Natural killer cell (primary cell): Measurements from ENCODE around the gene FBXL15. TPM values are rescaled to one million over a fixed set of nuclear protein-coding genes. Genes with fewer than 3 reads are reported as not detected.
A peak's percentile ranks its signal among the peaks of the same experiment; 100 is the strongest.

ENCODE experiments used
- ATAC-seq, 3 donors: fragments of 150-1000 bp in 2 of 3; fragments of 200-7000 bp in 1 of 3; cut with Tn5 transposase; 1 replicate in 1 of 3; 2 replicates in 2 of 3; pipeline ENCODE4 v1.10.0; 2021; ENCODE audit warnings: mild to moderate bottlenecking in 2 of 3, moderate library complexity in 2 of 3
- DNase-seq, 2 donors: peaks; one replicate each; pipeline versions ENCODE4 v3.0.0 to v3.0.0-alpha.2; 2013 to 2021; ENCODE audit warnings: mixed read lengths in 1 of 2
- H3K27ac ChIP-seq: one replicate; pipeline ENCODE4 v1.5.1; 2013; ENCODE audit warnings: mild to moderate bottlenecking, low read length
- H3K27me3 ChIP-seq: one replicate; pipeline ENCODE4 v1.6.1; 2013; ENCODE audit warnings: low read length; ENCODE audit not compliant: control insufficient read depth, insufficient read depth
- H3K36me3 ChIP-seq: one replicate; pipeline ENCODE4 v1.6.1; 2013; ENCODE audit warnings: low read length; ENCODE audit not compliant: control insufficient read depth, insufficient read depth
- H3K4me1 ChIP-seq: one replicate; pipeline ENCODE4 v1.6.1; 2013; ENCODE audit warnings: low read length; ENCODE audit not compliant: control insufficient read depth, insufficient read depth
- H3K4me3 ChIP-seq: one replicate; pipeline ENCODE4 v1.5.1; 2013; ENCODE audit warnings: low read length
- H3K9me3 ChIP-seq: one replicate; pipeline ENCODE4 v1.6.1; 2013; ENCODE audit warnings: low read length; ENCODE audit not compliant: control insufficient read depth, insufficient read depth
- H3K27ac Mint-ChIP-seq, 2 donors: one replicate each; pipeline ENCODE4 v1.8.0; 2022; ENCODE audit warnings: mild to moderate bottlenecking in 2 of 2, mixed read lengths in 2 of 2, moderate library complexity in 1 of 2
- H3K27me3 Mint-ChIP-seq, 2 donors: one replicate each; pipeline ENCODE4 v1.8.0; 2022; ENCODE audit warnings: low read depth in 2 of 2, mixed read lengths in 2 of 2
- H3K36me3 Mint-ChIP-seq: one replicate; pipeline ENCODE4 v1.8.0; 2022; ENCODE audit warnings: mixed read lengths
- H3K4me1 Mint-ChIP-seq, 2 donors: one replicate each; pipeline ENCODE4 v1.8.0; 2022; ENCODE audit warnings: mixed read lengths in 2 of 2
- H3K4me3 Mint-ChIP-seq: one replicate; pipeline ENCODE4 v1.8.0; 2022; ENCODE audit warnings: mild to moderate bottlenecking, moderate library complexity, mixed read lengths
- H3K9me3 Mint-ChIP-seq, 2 donors: one replicate each; pipeline ENCODE4 v1.8.0; 2022; ENCODE audit warnings: mixed read lengths in 2 of 2
- WGBS: methylation state at CpG from one replicate; pipeline ENCODE4 v1.1.7; 2013; ENCODE audit warnings: missing lambda C conversion rate; ENCODE audit not compliant: insufficient coverage; 5-methylcytosine and 5-hydroxymethylcytosine counted together
- intact Hi-C: fragments of 100-400 bp; cut with micrococcal nuclease; formaldehyde crosslinking; loops from one replicate; pipeline ENCODE4 v1.14.2; 2022
- total RNA-seq, 4 donors: library from RNA; stranded (reverse); fragments of 120-200 nt in 1 of 4; gene quantifications; one replicate each; pipeline versions ENCODE4 v1.2.3 to v1.2.4, GENCODE V29; 2013 to 2022
- TF ChIP-seq, protein P1 (sequence below): fragments of 200-600 bp; IDR thresholded peaks from one replicate; pipeline ENCODE4 v1.8.0; 2022; ENCODE audit warnings: antibody characterized with exemption

Gene FBXL15
- total RNA-seq, 3 donors from 2014 or later (not counting 1 experiment from before 2014, with no cell fraction given), result 15.2 to 17.4 (median 15.5) TPM

DNA sequence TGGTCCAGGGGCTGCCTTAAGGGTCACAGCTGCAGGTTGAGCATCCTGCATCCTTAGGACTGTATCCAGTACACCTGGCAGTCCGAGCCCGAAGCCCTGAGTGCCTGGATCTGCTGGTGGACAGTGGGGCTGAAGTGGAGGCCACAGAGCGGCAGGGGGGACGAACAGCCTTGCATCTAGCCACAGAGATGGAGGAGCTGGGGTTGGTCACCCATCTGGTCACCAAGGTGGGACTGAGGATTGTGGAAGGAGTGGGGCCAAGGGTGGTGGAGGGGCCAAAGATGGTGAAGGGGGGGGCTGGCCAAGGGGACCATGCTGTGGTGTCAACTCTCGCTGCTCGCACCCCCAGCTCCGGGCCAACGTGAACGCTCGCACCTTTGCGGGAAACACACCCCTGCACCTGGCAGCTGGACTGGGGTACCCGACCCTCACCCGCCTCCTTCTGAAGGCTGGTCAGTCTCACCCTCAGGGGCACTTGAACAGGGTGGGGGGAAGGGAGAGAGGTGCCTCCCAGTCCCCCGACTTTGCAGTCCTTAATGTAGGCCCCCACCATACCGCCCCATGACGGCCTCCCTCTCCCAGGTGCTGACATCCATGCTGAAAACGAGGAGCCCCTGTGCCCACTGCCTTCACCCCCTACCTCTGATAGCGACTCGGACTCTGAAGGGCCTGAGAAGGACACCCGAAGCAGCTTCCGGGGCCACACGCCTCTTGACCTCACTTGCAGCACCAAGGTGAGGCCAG is 19.9 kb upstream of the FBXL15 start:
- Histone ChIP-seq H3K27ac (no peak overlapping the region), H3K36me3 (peaks cover 42% of the 10 kb centered on the region), H3K4me3 (no peak overlapping the region), H3K27me3 (no peaks in the 10 kb centered on the region), H3K9me3 (no peaks in the 10 kb centered on the region), H3K4me1 (peaks cover 34% of the 10 kb centered on the region)
- Mint-ChIP-seq H3K27me3 (no peaks in the 10 kb centered on the region), H3K4me3 (peak overlapping the region; percentile 42), H3K9me3 (no peaks in the 10 kb centered on the region), H3K27ac (peak overlapping the region in 1 of 2 donors; percentile 99), H3K36me3 (no peaks in the 10 kb centered on the region), H3K4me1 (peaks cover 13 to 27% of the 10 kb centered on the region in 2 donors)
- TF ChIP-seq, protein P1, sequence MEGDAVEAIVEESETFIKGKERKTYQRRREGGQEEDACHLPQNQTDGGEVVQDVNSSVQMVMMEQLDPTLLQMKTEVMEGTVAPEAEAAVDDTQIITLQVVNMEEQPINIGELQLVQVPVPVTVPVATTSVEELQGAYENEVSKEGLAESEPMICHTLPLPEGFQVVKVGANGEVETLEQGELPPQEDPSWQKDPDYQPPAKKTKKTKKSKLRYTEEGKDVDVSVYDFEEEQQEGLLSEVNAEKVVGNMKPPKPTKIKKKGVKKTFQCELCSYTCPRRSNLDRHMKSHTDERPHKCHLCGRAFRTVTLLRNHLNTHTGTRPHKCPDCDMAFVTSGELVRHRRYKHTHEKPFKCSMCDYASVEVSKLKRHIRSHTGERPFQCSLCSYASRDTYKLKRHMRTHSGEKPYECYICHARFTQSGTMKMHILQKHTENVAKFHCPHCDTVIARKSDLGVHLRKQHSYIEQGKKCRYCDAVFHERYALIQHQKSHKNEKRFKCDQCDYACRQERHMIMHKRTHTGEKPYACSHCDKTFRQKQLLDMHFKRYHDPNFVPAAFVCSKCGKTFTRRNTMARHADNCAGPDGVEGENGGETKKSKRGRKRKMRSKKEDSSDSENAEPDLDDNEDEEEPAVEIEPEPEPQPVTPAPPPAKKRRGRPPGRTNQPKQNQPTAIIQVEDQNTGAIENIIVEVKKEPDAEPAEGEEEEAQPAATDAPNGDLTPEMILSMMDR, result no peak
- intact Hi-C loops, result no loop called here
- DNase-seq (peak in 1 of 2 donors; percentile 33), ATAC-seq (no peak)
- 98% methylated on average over 22 of the region's 22 CpGs for WGBS

DNA sequence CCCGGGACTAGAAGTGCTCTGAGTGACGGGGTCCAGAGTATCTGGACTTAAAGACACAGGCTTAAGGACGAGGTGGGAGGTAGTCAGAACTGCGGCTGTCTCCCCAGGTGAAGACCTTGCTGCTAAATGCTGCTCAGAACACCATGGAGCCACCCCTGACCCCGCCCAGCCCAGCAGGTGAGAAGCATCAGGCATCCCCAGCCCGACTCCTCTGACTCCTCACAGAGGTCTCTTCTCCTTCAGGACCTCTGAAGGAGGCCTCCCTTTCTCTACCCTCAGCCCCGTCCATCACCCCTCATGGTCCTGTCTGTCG is 19.3 kb upstream of the FBXL15 start:
- Histone ChIP-seq H3K9me3 (no peaks in the 10 kb centered on the region), H3K36me3 (peaks cover 42% of the 10 kb centered on the region), H3K4me3 (no peak overlapping the region), H3K27me3 (no peaks in the 10 kb centered on the region), H3K4me1 (peaks cover 28% of the 10 kb centered on the region), H3K27ac (no peak overlapping the region)
- TF ChIP-seq, protein P1, result no peak
- Mint-ChIP-seq H3K27ac (peak overlapping the region in 1 of 2 donors; percentile 99), H3K9me3 (no peaks in the 10 kb centered on the region), H3K4me3 (no peak overlapping the region), H3K4me1 (peaks cover 8 to 22% of the 10 kb centered on the region in 2 donors), H3K27me3 (no peaks in the 10 kb centered on the region), H3K36me3 (no peaks in the 10 kb centered on the region)
- no peak for ATAC-seq
- peak in 1 of 2 donors; percentile 24 for DNase-seq
- intact Hi-C loops, result no loop called here
- 94% methylated on average over 8 of the region's 8 CpGs for WGBS

DNA sequence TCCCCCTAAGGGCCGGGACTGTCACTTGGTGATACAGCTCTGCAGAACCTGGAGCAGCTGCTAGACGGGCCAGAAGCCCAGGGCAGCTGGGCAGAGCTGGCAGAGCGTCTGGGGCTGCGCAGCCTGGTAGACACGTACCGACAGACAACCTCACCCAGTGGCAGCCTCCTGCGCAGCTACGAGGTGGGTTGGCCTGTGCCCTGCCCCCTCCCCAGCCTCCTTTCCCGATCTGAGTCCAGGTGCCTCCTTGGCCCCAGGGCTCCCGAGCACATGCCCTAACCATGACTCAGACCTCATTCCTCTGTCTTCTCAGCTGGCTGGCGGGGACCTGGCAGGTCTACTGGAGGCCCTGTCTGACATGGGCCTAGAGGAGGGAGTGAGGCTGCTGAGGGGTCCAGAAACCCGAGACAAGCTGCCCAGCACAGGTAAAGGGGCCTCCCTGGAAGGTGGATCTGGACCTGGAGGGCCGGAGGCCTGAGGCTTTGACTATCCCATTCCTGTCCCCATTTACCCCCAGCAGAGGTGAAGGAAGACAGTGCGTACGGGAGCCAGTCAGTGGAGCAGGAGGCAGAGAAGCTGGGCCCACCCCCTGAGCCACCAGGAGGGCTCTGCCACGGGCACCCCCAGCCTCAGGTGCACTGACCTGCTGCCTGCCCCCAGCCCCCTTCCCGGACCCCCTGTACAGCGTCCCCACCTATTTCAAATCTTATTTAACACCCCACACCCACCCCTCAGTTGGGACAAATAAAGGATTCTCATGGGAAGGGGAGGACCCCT is 18.7 kb upstream of the FBXL15 start:
- DNase-seq (peak in 1 of 2 donors; percentile 24), ATAC-seq (no peak)
- TF ChIP-seq, protein P1, result no peak
- peaks cover 22% of the 10 kb centered on the region for H3K4me1 ChIP-seq
- Mint-ChIP-seq H3K27me3 (no peaks in the 10 kb centered on the region), H3K4me3 (no peak overlapping the region), H3K4me1 (peaks cover 7 to 19% of the 10 kb centered on the region in 2 donors), H3K9me3 (no peaks in the 10 kb centered on the region), H3K27ac (peak overlapping the region; percentile 48 to 75), H3K36me3 (no peaks in the 10 kb centered on the region)
- no peak overlapping the region for H3K27ac ChIP-seq
- no peaks in the 10 kb centered on the region for H3K9me3 ChIP-seq
- 94% methylated on average over 16 of the region's 18 CpGs for WGBS
- no peak overlapping the region for H3K4me3 ChIP-seq
- intact Hi-C loops, result no loop called here
- peaks cover 37% of the 10 kb centered on the region for H3K36me3 ChIP-seq
- no peaks in the 10 kb centered on the region for H3K27me3 ChIP-seq
